Measurements from ENCODE around the gene PES1. TPM values are rescaled to one million over a fixed set of nuclear protein-coding genes. Genes with fewer than 3 reads are reported as not detected.

PES1 gene
- total and polyA plus RNA-seq, 8 donors = 22.8 to 94.5 (median 47.1) TPM

GRCh38 chr22:30603801-30604200 is 12.1 kb upstream of the PES1 start:
- WGBS, 5 donors = 34 to 50% (median 38%) methylated on average over 3 of the region's 3 CpGs
- H3K4me1 ChIP-seq = peaks cover 23 to 55% (median 39%) of the 10 kb centered on the region in 4 donors
- DNase-seq = peak in 1 of 2 donors; percentile 61
- no peaks in the 10 kb centered on the region for H3K9me3 ChIP-seq
- intact Hi-C loops (cut with DNase I; ENCODE audit: low total_unique reads) = no loop called here
- H3K4me3 ChIP-seq = no peak overlapping the region
- TF ChIP-seq POLR2A (IDR thresholded peaks at IDR 0.05) (no peak), EP300 (IDR thresholded peaks at IDR 0.05) (no peak), POLR2AphosphoS5 (IDR thresholded peaks at IDR 0.05) (no peak), CTCF (IDR thresholded peaks at IDR 0.05) (peak in 1 of 7 experiments; percentile 7)
- peak overlapping the region in 3 of 5 donors; percentile 30 to 80 (median 71) for H3K27ac ChIP-seq
- H3K36me3 ChIP-seq = no peaks in the 10 kb centered on the region
- no peaks in the 10 kb centered on the region for H3K27me3 ChIP-seq

GRCh38 chr22:30602049-30602448 is 10.3 kb upstream of the PES1 start:
- WGBS, 5 donors = 44 to 59% (median 48%) methylated on average over 3 of the region's 3 CpGs
- H3K4me3 ChIP-seq = no peak overlapping the region
- H3K27me3 ChIP-seq = no peaks in the 10 kb centered on the region
- peaks cover 16 to 39% (median 22%) of the 10 kb centered on the region in 4 donors for H3K4me1 ChIP-seq
- no peaks in the 10 kb centered on the region for H3K9me3 ChIP-seq
- no peaks in the 10 kb centered on the region for H3K36me3 ChIP-seq
- intact Hi-C loops (cut with DNase I; ENCODE audit: low total_unique reads) = no loop called here
- TF ChIP-seq CTCF (IDR thresholded peaks at IDR 0.05) = peak in 4 of 7 experiments; percentile 19 to 44 (median 30)
- no peak for TF ChIP-seq POLR2A (IDR thresholded peaks at IDR 0.05)
- DNase-seq = peak in 1 of 2 donors; percentile 67
- H3K27ac ChIP-seq = no peak overlapping the region

- DNase-seq = no peak
- TF ChIP-seq EP300 (IDR thresholded peaks at IDR 0.05) = no peak
- no peak for TF ChIP-seq POLR2AphosphoS5 (IDR thresholded peaks at IDR 0.05)
- TF ChIP-seq POLR2A (IDR thresholded peaks at IDR 0.05) = no peak
- TF ChIP-seq CTCF (IDR thresholded peaks at IDR 0.05) = no peak
- peaks cover 18 to 39% (median 26%) of the 10 kb centered on the region in 4 donors for H3K4me1 ChIP-seq
- H3K27ac ChIP-seq = no peak overlapping the region
- H3K9me3 ChIP-seq = no peaks in the 10 kb centered on the region
- intact Hi-C loops (cut with DNase I; ENCODE audit: low total_unique reads) = no loop called here
- no peaks in the 10 kb centered on the region for H3K27me3 ChIP-seq
- no peak overlapping the region for H3K4me3 ChIP-seq
- 82 to 87% (median 85%) methylated on average over 5 of the region's 5 CpGs for WGBS, 5 donors
- no peaks in the 10 kb centered on the region for H3K36me3 ChIP-seq
Observed at GRCh38 chr22:30601464-30601863, 9.8 kb upstream of the PES1 start.

- no peaks in the 10 kb centered on the region for H3K27me3 ChIP-seq
- no peak for DNase-seq
- no peaks in the 10 kb centered on the region for H3K9me3 ChIP-seq
- WGBS, 5 donors = 47 to 54% (median 53%) methylated on average over 3 of the region's 3 CpGs
- peaks cover 14 to 37% (median 24%) of the 10 kb centered on the region in 4 donors for H3K4me1 ChIP-seq
- no peak for TF ChIP-seq POLR2AphosphoS5 (IDR thresholded peaks at IDR 0.05)
- TF ChIP-seq EP300 (IDR thresholded peaks at IDR 0.05) = no peak
- TF ChIP-seq CTCF (IDR thresholded peaks at IDR 0.05) = no peak
- no peak for TF ChIP-seq POLR2A (IDR thresholded peaks at IDR 0.05)
- no peaks in the 10 kb centered on the region for H3K36me3 ChIP-seq
- no peak overlapping the region for H3K4me3 ChIP-seq
- intact Hi-C loops (cut with DNase I; ENCODE audit: low total_unique reads) = no loop called here
- no peak overlapping the region for H3K27ac ChIP-seq
Observed at GRCh38 chr22:30600921-30601320, 9.2 kb upstream of the PES1 start.
